ENCODE measurements around the gene COTL1. TPM values are rescaled to one million over a fixed set of nuclear protein-coding genes. Genes with fewer than 3 reads are reported as not detected.

The COTL1 gene
- total and polyA plus RNA-seq, 12 donors, result 6.4 to 72.9 (median 9.7) TPM

DNA sequence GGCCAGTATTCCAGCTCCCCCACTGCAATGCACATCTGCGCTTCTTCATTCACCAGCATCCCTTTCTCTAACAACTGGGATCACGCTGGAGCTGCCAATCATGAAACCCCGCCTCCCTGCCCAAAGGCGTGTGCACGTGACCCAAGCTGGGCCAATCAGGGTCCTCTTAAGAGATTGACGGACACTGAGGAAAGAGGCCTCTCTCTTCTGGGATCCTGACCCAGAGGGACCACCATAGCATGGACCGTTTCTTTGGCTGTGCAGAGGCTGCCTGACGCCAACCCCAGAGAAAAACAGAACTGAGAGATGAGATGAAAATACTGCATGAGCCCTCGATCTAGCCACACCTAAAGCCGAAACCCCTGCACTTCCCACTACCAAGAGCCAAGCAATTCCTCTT lies 32.0 kb downstream of the COTL1 start:
- peak in 4 of 8 donors; percentile 33 to 45 (median 42) for ATAC-seq
- 71 to 74% methylated on average over 10 of the region's 10 CpGs for WGBS, 2 donors
- Histone ChIP-seq H3K27ac (no peak overlapping the region), H3K27me3 (no peaks in the 10 kb centered on the region), H3K4me3 (no peak overlapping the region), H3K4me1 (peaks cover 0 to 31% (median 0%) of the 10 kb centered on the region in 9 donors), H3K36me3 (peaks cover 0 to 72% (median 0%) of the 10 kb centered on the region in 9 donors), H3K9me3 (peaks cover 0 to 3% (median 0%) of the 10 kb centered on the region in 11 donors)
- TF ChIP-seq, protein P1, sequence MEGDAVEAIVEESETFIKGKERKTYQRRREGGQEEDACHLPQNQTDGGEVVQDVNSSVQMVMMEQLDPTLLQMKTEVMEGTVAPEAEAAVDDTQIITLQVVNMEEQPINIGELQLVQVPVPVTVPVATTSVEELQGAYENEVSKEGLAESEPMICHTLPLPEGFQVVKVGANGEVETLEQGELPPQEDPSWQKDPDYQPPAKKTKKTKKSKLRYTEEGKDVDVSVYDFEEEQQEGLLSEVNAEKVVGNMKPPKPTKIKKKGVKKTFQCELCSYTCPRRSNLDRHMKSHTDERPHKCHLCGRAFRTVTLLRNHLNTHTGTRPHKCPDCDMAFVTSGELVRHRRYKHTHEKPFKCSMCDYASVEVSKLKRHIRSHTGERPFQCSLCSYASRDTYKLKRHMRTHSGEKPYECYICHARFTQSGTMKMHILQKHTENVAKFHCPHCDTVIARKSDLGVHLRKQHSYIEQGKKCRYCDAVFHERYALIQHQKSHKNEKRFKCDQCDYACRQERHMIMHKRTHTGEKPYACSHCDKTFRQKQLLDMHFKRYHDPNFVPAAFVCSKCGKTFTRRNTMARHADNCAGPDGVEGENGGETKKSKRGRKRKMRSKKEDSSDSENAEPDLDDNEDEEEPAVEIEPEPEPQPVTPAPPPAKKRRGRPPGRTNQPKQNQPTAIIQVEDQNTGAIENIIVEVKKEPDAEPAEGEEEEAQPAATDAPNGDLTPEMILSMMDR (IDR thresholded peaks at IDR 0.05), result no peak
- no peak for DNase-seq
- intact Hi-C loops (cut with DNase I), result no loop called here

- Histone ChIP-seq H3K27ac (no peak overlapping the region), H3K4me1 (peaks cover 0 to 31% (median 0%) of the 10 kb centered on the region in 9 donors), H3K9me3 (no peaks in the 10 kb centered on the region), H3K36me3 (peaks cover 0 to 70% (median 0%) of the 10 kb centered on the region in 9 donors), H3K4me3 (no peak overlapping the region), H3K27me3 (no peaks in the 10 kb centered on the region)
- TF ChIP-seq, protein P1 (IDR thresholded peaks at IDR 0.05), result no peak
- no peak for ATAC-seq
- 82 to 85% methylated on average over 6 of the region's 6 CpGs for WGBS, 2 donors
- intact Hi-C loops (cut with DNase I), result no loop called here
- DNase-seq, result no peak
Observed at GRCh38 chr16:84585467-84585866, 32.4 kb downstream of the COTL1 start.

GRCh38 chr16:84584678-84585077 lies 33.2 kb downstream of the COTL1 start:
- H3K36me3 ChIP-seq, result peaks cover 0 to 70% (median 0%) of the 10 kb centered on the region in 9 donors
- no peaks in the 10 kb centered on the region for H3K9me3 ChIP-seq
- TF ChIP-seq, protein P1 (IDR thresholded peaks at IDR 0.05), result no peak
- DNase-seq (no peak), ATAC-seq (no peak)
- intact Hi-C loops (cut with DNase I), result no loop called here
- no peak overlapping the region for H3K27ac ChIP-seq
- H3K4me1 ChIP-seq, result peaks cover 0 to 31% (median 0%) of the 10 kb centered on the region in 9 donors
- H3K27me3 ChIP-seq, result no peaks in the 10 kb centered on the region
- no peak overlapping the region for H3K4me3 ChIP-seq
- 96% methylated on average over 6 of the region's 6 CpGs for WGBS, 2 donors

- TF ChIP-seq, protein P1 (IDR thresholded peaks at IDR 0.05), result no peak
- H3K4me3 ChIP-seq, result no peak overlapping the region
- DNase-seq, result no peak
- H3K27me3 ChIP-seq, result no peaks in the 10 kb centered on the region
- peaks cover 0 to 70% (median 0%) of the 10 kb centered on the region in 9 donors for H3K36me3 ChIP-seq
- WGBS, 2 donors, result 88% methylated on average over 15 of the region's 15 CpGs
- H3K4me1 ChIP-seq, result peaks cover 0 to 31% (median 0%) of the 10 kb centered on the region in 9 donors
- intact Hi-C loops (cut with DNase I), result no loop called here
- H3K27ac ChIP-seq, result no peak overlapping the region
- ATAC-seq, result peak in 1 of 8 donors; percentile 23
- no peaks in the 10 kb centered on the region for H3K9me3 ChIP-seq
Observed at GRCh38 chr16:84583995-84584394, 33.9 kb downstream of the COTL1 start.

All from heart right ventricle (tissue), 16 donors.